ENCODE results near the gene ASPDH. TPM values are rescaled to one million over a fixed set of nuclear protein-coding genes. Genes with fewer than 3 reads are reported as not detected.

ASPDH gene
- total RNA-seq, 1 donor from 2014 or later = not detected

GRCh38 chr19:50490411-50490811 lies 23.3 kb downstream of the ASPDH start:
- H3K27ac Mint-ChIP-seq (ENCODE audit: unreplicated experiment) = no peak overlapping the region
- no peaks in the 10 kb centered on the region for H3K4me1 Mint-ChIP-seq (ENCODE audit: unreplicated experiment)
- peaks cover 41% of the 10 kb centered on the region for H3K36me3 Mint-ChIP-seq (ENCODE audit: low read depth, unreplicated experiment)
- peaks cover 59% of the 10 kb centered on the region for H3K9me3 Mint-ChIP-seq (ENCODE audit: unreplicated experiment)
- no peak for TF ChIP-seq CTCF (IDR thresholded peaks at IDR 0.05; ENCODE audit: unreplicated experiment)
- H3K27me3 Mint-ChIP-seq (ENCODE audit: unreplicated experiment) = peaks cover 28% of the 10 kb centered on the region
- no peak overlapping the region for H3K4me3 Mint-ChIP-seq (ENCODE audit: unreplicated experiment)
- no peak for DNase-seq (ENCODE audit: low spot score)

GRCh38 chr19:50489461-50490011 lies 24.2 kb downstream of the ASPDH start:
- no peak for TF ChIP-seq CTCF (IDR thresholded peaks at IDR 0.05; ENCODE audit: unreplicated experiment)
- Mint-ChIP-seq H3K27ac (ENCODE audit: unreplicated experiment) (no peak overlapping the region), H3K4me1 (ENCODE audit: unreplicated experiment) (no peaks in the 10 kb centered on the region), H3K9me3 (ENCODE audit: unreplicated experiment) (peaks cover 52% of the 10 kb centered on the region), H3K27me3 (ENCODE audit: unreplicated experiment) (peaks cover 26% of the 10 kb centered on the region), H3K4me3 (ENCODE audit: unreplicated experiment) (no peak overlapping the region), H3K36me3 (ENCODE audit: low read depth, unreplicated experiment) (peaks cover 35% of the 10 kb centered on the region)
- DNase-seq (ENCODE audit: low spot score) = no peak

- Mint-ChIP-seq H3K4me1 (ENCODE audit: unreplicated experiment) (no peaks in the 10 kb centered on the region), H3K27me3 (ENCODE audit: unreplicated experiment) (peaks cover 26% of the 10 kb centered on the region), H3K27ac (ENCODE audit: unreplicated experiment) (no peak overlapping the region), H3K4me3 (ENCODE audit: unreplicated experiment) (no peak overlapping the region), H3K36me3 (ENCODE audit: low read depth, unreplicated experiment) (peaks cover 32% of the 10 kb centered on the region), H3K9me3 (ENCODE audit: unreplicated experiment) (peaks cover 49% of the 10 kb centered on the region)
- no peak for DNase-seq (ENCODE audit: low spot score)
- no peak for TF ChIP-seq CTCF (IDR thresholded peaks at IDR 0.05; ENCODE audit: unreplicated experiment)
Measured at GRCh38 chr19:50488389-50489194, 25.1 kb downstream of the ASPDH start.

- H3K9me3 Mint-ChIP-seq (ENCODE audit: unreplicated experiment) = peaks cover 48% of the 10 kb centered on the region
- H3K27ac Mint-ChIP-seq (ENCODE audit: unreplicated experiment) = no peak overlapping the region
- H3K4me3 Mint-ChIP-seq (ENCODE audit: unreplicated experiment) = no peak overlapping the region
- DNase-seq (ENCODE audit: low spot score) = no peak
- peaks cover 21% of the 10 kb centered on the region for H3K27me3 Mint-ChIP-seq (ENCODE audit: unreplicated experiment)
- TF ChIP-seq CTCF (IDR thresholded peaks at IDR 0.05; ENCODE audit: unreplicated experiment) = peak; percentile 34
- no peaks in the 10 kb centered on the region for H3K4me1 Mint-ChIP-seq (ENCODE audit: unreplicated experiment)
- H3K36me3 Mint-ChIP-seq (ENCODE audit: low read depth, unreplicated experiment) = peaks cover 35% of the 10 kb centered on the region
Measured at GRCh38 chr19:50486823-50487515, 26.7 kb downstream of the ASPDH start.
